Amniotic stem cell (primary cell): ENCODE data around the gene R3HDM4.
"Not testable (repeated sequence)": the region's sequence is repeated elsewhere in the genome, so short reads cannot be mapped to it uniquely, and the experiment has no call there.

Source experiments
- DNase-seq: peaks from one replicate; lab custom pipeline; 2025; lab: John Stamatoyannopoulos, UW

Gene R3HDM4

GRCh38 chr19:911197-912033 is 1.6 kb downstream of the R3HDM4 start:
- no peak for DNase-seq

GRCh38 chr19:907183-907853 is 5.7 kb downstream of the R3HDM4 start:
- DNase-seq, result no peak

- no peak for DNase-seq
These were observed 6.5 kb downstream of the R3HDM4 start for GRCh38 chr19:906480-906879.

GRCh38 chr19:904545-904944 is 8.5 kb downstream of the R3HDM4 start:
- DNase-seq, result no peak

GRCh38 chr19:903266-903797 is 9.7 kb downstream of the R3HDM4 start:
- no peak for DNase-seq

GRCh38 chr19:902446-903226 is 10.4 kb downstream of the R3HDM4 start:
- no peak for DNase-seq

GRCh38 chr19:902093-902370 is 11.0 kb downstream of the R3HDM4 start:
- DNase-seq, result no peak

- DNase-seq, result no peak
These were observed 11.6 kb downstream of the R3HDM4 start for GRCh38 chr19:901216-902092.

- no peak for DNase-seq
These were observed 12.5 kb downstream of the R3HDM4 start for GRCh38 chr19:900302-901111.

- DNase-seq, result no peak
These were observed 13.0 kb downstream of the R3HDM4 start for GRCh38 chr19:900043-900301.

GRCh38 chr19:899336-900042 is 13.5 kb downstream of the R3HDM4 start:
- no peak for DNase-seq

GRCh38 chr19:898663-899062 is 14.4 kb downstream of the R3HDM4 start:
- DNase-seq, result no peak

GRCh38 chr19:897442-898039 is 15.5 kb downstream of the R3HDM4 start:
- no peak for DNase-seq

- no peak for DNase-seq
These were observed 16.0 kb downstream of the R3HDM4 start for GRCh38 chr19:896999-897398.

GRCh38 chr19:896434-896833 is 16.6 kb downstream of the R3HDM4 start:
- DNase-seq, result no peak

- DNase-seq, result peak; percentile 84
These were observed 19.9 kb downstream of the R3HDM4 start, which contains the start of the genes MED16 and RNU6-9 for GRCh38 chr19:892894-893689. TSS of gene MED16 (minus strand) at chr19:893187. CDS start at chr19:891131, 2,056 bp downstream. TSS of gene RNU6-9 (plus strand) at chr19:893484.

GRCh38 chr19:892243-892893 is 20.7 kb downstream of the R3HDM4 start:
- no peak for DNase-seq

GRCh38 chr19:891421-892200 is 21.4 kb downstream of the R3HDM4 start:
- DNase-seq, result not testable (repeated sequence)
